ENCODE data around the gene CEPT1. TPM values are rescaled to one million over a fixed set of nuclear protein-coding genes. Genes with fewer than 3 reads are reported as not detected.

Gene CEPT1
- polyA plus RNA-seq, 3 donors = 20.8 to 44.3 (median 26.9) TPM

DNA sequence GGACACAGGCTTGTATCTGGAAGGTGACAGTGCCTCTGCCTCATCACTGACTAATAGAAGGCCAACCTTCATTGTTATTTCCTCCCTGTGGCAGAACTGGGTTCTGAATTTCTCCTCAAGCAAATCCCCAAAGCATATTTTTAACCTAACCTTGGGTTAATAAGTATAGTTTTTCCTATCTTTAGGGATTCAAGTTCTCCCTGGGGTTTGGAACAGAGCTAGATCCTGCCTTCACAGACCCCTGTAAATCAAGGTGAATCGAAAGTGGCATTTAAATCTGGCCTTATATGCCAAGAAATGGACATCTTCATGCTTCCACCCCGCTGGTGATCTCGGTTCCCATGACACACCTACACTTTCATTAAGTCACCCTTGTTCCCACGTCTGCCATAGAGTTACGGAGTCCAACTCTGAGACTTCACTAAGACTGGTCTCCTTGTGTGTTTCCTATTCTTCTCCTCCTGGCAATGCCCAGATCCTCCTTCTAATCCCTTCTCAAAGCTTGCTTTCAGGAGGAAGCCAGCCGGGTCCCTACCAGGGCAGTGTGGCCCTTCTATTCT lies 83.2 kb downstream of the CEPT1 start:
- Mint-ChIP-seq H3K36me3 (no peaks in the 10 kb centered on the region), H3K4me3 (no peak overlapping the region), H3K27ac (peak overlapping the region in 1 of 7 donors; percentile 84), H3K4me1 (peaks cover 70% of the 10 kb centered on the region), H3K9me3 (no peaks in the 10 kb centered on the region), H3K27me3 (ENCODE audit: low read depth in 3 of 3) (peaks cover 0 to 8% (median 0%) of the 10 kb centered on the region in 3 donors)
- intact Hi-C loops (cut with micrococcal nuclease) = loop anchor here in 1 of 2 donors (10.0 kb wide), 2 partner anchors 122 to 182 kb away; no protein-coding TSS in a partner anchor
- Histone ChIP-seq H3K9me3 (replicated peaks in 1 of 2; ENCODE audit: control insufficient read depth in 1 of 2, insufficient read depth in 1 of 2, low read length in 2 of 2) (no peaks in the 10 kb centered on the region), H4K20me1 (ENCODE audit: insufficient read depth, low read length) (no peaks in the 10 kb centered on the region), H3K9ac (ENCODE audit: insufficient read depth, low read length, poor library complexity, severe bottlenecking) (no peak overlapping the region), H3K4me2 (replicated peaks; ENCODE audit: extremely low read depth, low read length, poor library complexity, severe bottlenecking) (peak overlapping the region; percentile 58), H3K27me3 (ENCODE audit: control insufficient read depth in 2 of 2, insufficient read depth in 2 of 2, low read length in 2 of 2) (no peaks in the 10 kb centered on the region), H3K79me2 (ENCODE audit: insufficient read depth, low read length) (no peaks in the 10 kb centered on the region), H3K27ac (ENCODE audit: low read depth in 1 of 2, low read length in 2 of 2) (peak overlapping the region in 1 of 2 donors; percentile 62), H2AFZ (ENCODE audit: insufficient read depth, low read depth, low read length, poor library complexity, severe bottlenecking) (peak overlapping the region; percentile 31), H3K4me1 (ENCODE audit: control insufficient read depth in 1 of 2, insufficient read depth in 2 of 2, low read length in 2 of 2) (peaks cover 63 to 69% of the 10 kb centered on the region in 2 donors), H3K4me3 (replicated peaks in 1 of 3; ENCODE audit: low read depth in 2 of 3, low read length in 3 of 3) (peak overlapping the region in 1 of 3 experiments; percentile 52), H3K36me3 (replicated peaks in 1 of 2; ENCODE audit: control insufficient read depth in 1 of 2, insufficient read depth in 2 of 2, low read length in 2 of 2) (no peaks in the 10 kb centered on the region)
- DNase-seq = no peak
- TF ChIP-seq, protein P1, sequence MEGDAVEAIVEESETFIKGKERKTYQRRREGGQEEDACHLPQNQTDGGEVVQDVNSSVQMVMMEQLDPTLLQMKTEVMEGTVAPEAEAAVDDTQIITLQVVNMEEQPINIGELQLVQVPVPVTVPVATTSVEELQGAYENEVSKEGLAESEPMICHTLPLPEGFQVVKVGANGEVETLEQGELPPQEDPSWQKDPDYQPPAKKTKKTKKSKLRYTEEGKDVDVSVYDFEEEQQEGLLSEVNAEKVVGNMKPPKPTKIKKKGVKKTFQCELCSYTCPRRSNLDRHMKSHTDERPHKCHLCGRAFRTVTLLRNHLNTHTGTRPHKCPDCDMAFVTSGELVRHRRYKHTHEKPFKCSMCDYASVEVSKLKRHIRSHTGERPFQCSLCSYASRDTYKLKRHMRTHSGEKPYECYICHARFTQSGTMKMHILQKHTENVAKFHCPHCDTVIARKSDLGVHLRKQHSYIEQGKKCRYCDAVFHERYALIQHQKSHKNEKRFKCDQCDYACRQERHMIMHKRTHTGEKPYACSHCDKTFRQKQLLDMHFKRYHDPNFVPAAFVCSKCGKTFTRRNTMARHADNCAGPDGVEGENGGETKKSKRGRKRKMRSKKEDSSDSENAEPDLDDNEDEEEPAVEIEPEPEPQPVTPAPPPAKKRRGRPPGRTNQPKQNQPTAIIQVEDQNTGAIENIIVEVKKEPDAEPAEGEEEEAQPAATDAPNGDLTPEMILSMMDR (IDR thresholded peaks at IDR 0.05) = peak; percentile 49
- 84% methylated on average over 5 of the region's 6 CpGs for WGBS (ENCODE audit: insufficient coverage)

DNA sequence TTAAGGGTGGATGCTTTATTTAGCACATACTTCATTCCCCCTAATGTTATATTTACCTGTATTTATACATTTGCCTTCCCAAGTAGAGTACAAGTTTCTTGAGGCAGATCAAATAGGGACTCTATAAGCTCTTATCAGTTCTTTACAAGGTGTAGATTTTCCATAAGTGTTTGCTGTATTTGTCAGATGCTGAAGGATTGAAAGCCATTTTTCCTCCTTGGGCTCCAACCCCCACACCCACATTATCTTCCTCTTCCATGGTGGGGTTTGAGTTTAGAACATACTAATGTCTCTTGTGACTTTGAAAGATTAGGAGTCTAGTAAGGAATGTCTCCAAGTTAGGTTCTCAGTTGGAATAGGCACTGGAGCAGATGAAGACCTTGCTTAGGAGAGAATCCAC lies 85.1 kb downstream of the CEPT1 start:
- Histone ChIP-seq H3K4me1 (ENCODE audit: control insufficient read depth in 1 of 2, insufficient read depth in 2 of 2, low read length in 2 of 2) (peaks cover 52 to 53% of the 10 kb centered on the region in 2 donors), H3K27me3 (ENCODE audit: control insufficient read depth in 2 of 2, insufficient read depth in 2 of 2, low read length in 2 of 2) (no peaks in the 10 kb centered on the region), H3K27ac (ENCODE audit: low read depth in 1 of 2, low read length in 2 of 2) (no peak overlapping the region), H3K4me2 (replicated peaks; ENCODE audit: extremely low read depth, low read length, poor library complexity, severe bottlenecking) (no peak overlapping the region), H3K9ac (ENCODE audit: insufficient read depth, low read length, poor library complexity, severe bottlenecking) (no peak overlapping the region), H3K4me3 (replicated peaks in 1 of 3; ENCODE audit: low read depth in 2 of 3, low read length in 3 of 3) (no peak overlapping the region), H3K79me2 (ENCODE audit: insufficient read depth, low read length) (no peaks in the 10 kb centered on the region), H2AFZ (ENCODE audit: insufficient read depth, low read depth, low read length, poor library complexity, severe bottlenecking) (peak overlapping the region; percentile 16), H3K36me3 (replicated peaks in 1 of 2; ENCODE audit: control insufficient read depth in 1 of 2, insufficient read depth in 2 of 2, low read length in 2 of 2) (no peaks in the 10 kb centered on the region), H4K20me1 (ENCODE audit: insufficient read depth, low read length) (no peaks in the 10 kb centered on the region), H3K9me3 (replicated peaks in 1 of 2; ENCODE audit: control insufficient read depth in 1 of 2, insufficient read depth in 1 of 2, low read length in 2 of 2) (no peaks in the 10 kb centered on the region)
- intact Hi-C loops (cut with micrococcal nuclease) = loop anchor here in 1 of 2 donors (10.0 kb wide), 2 partner anchors 120 to 180 kb away; no protein-coding TSS in a partner anchor
- TF ChIP-seq, protein P1 (IDR thresholded peaks at IDR 0.05) = no peak
- H3K4me3 Mint-ChIP-seq = no peak overlapping the region
- H3K4me1 Mint-ChIP-seq = peaks cover 60% of the 10 kb centered on the region
- no peaks in the 10 kb centered on the region for H3K36me3 Mint-ChIP-seq
- no peak for DNase-seq
- no peak overlapping the region for H3K27ac Mint-ChIP-seq
- no peaks in the 10 kb centered on the region for H3K9me3 Mint-ChIP-seq
- H3K27me3 Mint-ChIP-seq (ENCODE audit: low read depth in 3 of 3) = peaks cover 0 to 7% (median 0%) of the 10 kb centered on the region in 3 donors

Data from CD14-positive monocyte (primary cell).